Lower leg skin (tissue), 4 donors: Measurements from ENCODE around the gene SCN2B. TPM values are rescaled to one million over a fixed set of nuclear protein-coding genes. Genes with fewer than 3 reads are reported as not detected.

Source experiments
- DNase-seq, 2 donors: peaks; one replicate each; pipeline ENCODE4 v3.0.0-alpha.2; 2019; ENCODE audit warnings: low spot score in 2 of 2
- H3K4me3 ChIP-seq: fragments of 200-600 bp; sonication (generic); 2 replicates; pipeline ENCODE4 v1.5.1; 2017; ENCODE audit warnings: mild to moderate bottlenecking, low read depth; ENCODE audit not compliant: poor library complexity, severe bottlenecking
- POLR2A ChIP-seq, 2 donors: fragments of 450-650 bp; IDR thresholded peaks; one replicate each; pipeline ENCODE4 v1.6.1; 2016 to 2017; ENCODE audit warnings: antibody characterized with exemption in 2 of 2, mild to moderate bottlenecking in 1 of 2, moderate library complexity in 1 of 2
- WGBS, 2 donors: methylation state at CpG; one replicate each; pipeline ENCODE4 v1.1.5; 2018; 5-methylcytosine and 5-hydroxymethylcytosine counted together
- intact Hi-C: fragments of 100-400 bp; cut with DNase I; formaldehyde crosslinking; loops from one replicate; pipeline ENCODE4 v1.15.0; 2023; ENCODE audit warnings: low total_unique reads
- total RNA-seq, 4 donors: library from RNA; depleted of rRNA; stranded (reverse); fragments of >200 nt; gene quantifications; one replicate each; pipeline ENCODE4 v1.1.0, GENCODE V29; 2016
- TF ChIP-seq, protein P1 (sequence below), 3 donors: fragments of 450-650 bp; IDR thresholded peaks; one replicate each; pipeline ENCODE4 v1.5.1; 2016; ENCODE audit warnings: antibody characterized with exemption in 3 of 3, mild to moderate bottlenecking in 3 of 3, moderate library complexity in 2 of 3

The SCN2B gene
- total RNA-seq, 4 donors from 2014 or later, result 0.06 TPM; not detected in 3

DNA sequence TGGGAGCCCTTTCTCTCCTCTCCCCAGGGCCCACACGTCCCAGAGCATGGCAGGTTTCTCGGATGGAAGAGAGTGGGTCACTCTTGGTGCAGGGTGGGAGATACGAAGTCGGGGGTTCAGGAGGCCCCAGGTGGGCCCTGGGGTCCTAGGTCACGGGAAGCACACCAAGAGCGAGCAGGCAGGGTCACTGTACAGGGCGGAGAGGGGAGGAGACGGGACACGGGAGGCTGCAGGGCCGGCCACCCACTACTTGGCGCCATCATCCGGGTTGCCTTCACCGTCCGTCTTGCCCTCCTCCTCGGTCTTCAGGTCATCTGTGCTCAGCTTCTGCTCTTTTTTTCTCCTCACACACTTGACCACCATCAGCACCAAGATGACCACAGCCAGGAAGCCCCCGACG lies 9.8 kb downstream of the SCN2B start:
- no peak for DNase-seq
- intact Hi-C loops, result no loop called here
- 88 to 92% methylated on average over 17 of the region's 17 CpGs for WGBS, 2 donors
- no peak overlapping the region for H3K4me3 ChIP-seq
- no peak for TF ChIP-seq POLR2A (IDR thresholded peaks at IDR 0.05)
- TF ChIP-seq, protein P1, sequence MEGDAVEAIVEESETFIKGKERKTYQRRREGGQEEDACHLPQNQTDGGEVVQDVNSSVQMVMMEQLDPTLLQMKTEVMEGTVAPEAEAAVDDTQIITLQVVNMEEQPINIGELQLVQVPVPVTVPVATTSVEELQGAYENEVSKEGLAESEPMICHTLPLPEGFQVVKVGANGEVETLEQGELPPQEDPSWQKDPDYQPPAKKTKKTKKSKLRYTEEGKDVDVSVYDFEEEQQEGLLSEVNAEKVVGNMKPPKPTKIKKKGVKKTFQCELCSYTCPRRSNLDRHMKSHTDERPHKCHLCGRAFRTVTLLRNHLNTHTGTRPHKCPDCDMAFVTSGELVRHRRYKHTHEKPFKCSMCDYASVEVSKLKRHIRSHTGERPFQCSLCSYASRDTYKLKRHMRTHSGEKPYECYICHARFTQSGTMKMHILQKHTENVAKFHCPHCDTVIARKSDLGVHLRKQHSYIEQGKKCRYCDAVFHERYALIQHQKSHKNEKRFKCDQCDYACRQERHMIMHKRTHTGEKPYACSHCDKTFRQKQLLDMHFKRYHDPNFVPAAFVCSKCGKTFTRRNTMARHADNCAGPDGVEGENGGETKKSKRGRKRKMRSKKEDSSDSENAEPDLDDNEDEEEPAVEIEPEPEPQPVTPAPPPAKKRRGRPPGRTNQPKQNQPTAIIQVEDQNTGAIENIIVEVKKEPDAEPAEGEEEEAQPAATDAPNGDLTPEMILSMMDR (IDR thresholded peaks at IDR 0.05), result no peak

DNA sequence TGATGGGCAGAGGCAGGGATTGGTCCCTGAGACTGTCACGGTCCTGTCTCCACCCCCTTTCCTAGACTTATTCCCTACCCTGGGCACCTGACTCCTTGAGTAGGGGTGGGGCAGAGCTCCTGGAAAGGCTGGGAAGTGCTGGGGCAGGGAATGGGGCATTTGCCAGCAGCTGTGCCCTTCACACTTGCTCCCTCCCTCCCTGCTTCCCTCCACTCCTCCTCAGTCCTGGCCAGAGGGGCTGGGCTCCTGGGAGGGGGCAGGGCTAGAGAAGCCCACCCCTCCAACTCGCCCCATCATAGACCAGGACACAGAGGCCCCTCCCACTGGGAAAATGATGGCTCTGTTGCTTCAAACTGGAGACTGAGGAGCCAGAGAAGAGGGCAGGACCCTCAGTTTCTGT lies 11.6 kb downstream of the SCN2B start:
- intact Hi-C loops, result no loop called here
- H3K4me3 ChIP-seq, result no peak overlapping the region
- DNase-seq, result no peak
- TF ChIP-seq, protein P1 (IDR thresholded peaks at IDR 0.05), result no peak
- no peak for TF ChIP-seq POLR2A (IDR thresholded peaks at IDR 0.05)
- whole genome bisulfite sequencing, 2 donors, result 60 to 71% methylated on average over 2 of the region's 2 CpGs

DNA sequence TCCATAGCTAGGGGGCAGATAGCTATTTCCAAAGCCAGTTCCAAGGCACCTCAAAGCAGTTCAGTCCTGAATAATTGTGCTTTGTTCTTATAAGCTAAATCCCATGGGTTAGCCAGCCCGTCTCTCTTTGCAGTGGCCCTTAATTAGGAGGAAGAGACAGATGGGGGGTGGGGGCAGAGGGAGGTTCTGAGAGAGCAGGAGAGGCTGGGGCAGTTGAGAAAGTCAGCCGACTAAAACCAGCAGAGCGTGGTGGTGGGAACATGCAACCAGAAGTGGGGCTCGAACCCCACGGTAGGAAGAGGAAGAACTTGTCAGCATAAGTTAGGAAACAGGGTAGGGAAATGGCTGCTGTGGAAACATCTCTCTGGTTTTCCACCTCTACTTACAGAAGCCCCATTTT lies 12.9 kb downstream of the SCN2B start:
- WGBS, 2 donors, result 70 to 78% methylated on average over 5 of the region's 5 CpGs

DNA sequence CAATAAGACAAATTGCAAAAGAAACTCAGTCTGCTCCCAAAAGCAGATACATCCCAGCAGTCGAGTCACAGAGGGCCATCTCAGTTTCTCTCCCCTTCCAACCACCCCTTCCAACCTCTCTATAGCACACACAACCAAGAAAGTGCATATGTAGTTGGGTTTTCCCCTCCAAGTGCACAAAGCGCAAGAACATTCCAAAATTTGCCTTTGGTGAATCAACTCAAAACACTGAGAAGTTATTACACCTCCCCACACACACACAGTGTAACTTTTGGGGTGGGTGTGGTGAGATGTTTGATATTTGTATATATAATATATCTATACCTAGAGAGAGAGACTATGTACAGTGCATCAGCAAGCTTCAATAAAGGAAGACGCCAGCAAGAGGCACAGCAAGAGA lies 13.6 kb downstream of the SCN2B start:
- intact Hi-C loops, result no loop called here
- TF ChIP-seq, protein P1 (IDR thresholded peaks at IDR 0.05), result no peak
- TF ChIP-seq POLR2A (IDR thresholded peaks at IDR 0.05), result no peak
- DNase-seq, result no peak
- H3K4me3 ChIP-seq, result no peak overlapping the region
- 81 to 86% methylated on average over 3 of the region's 3 CpGs for WGBS, 2 donors

More for the DNA sequence above, 12.9 kb downstream of the SCN2B start:
- no peak for TF ChIP-seq POLR2A (IDR thresholded peaks at IDR 0.05)
- TF ChIP-seq, protein P1 (IDR thresholded peaks at IDR 0.05), result no peak
- no peak for DNase-seq
- no peak overlapping the region for H3K4me3 ChIP-seq
- intact Hi-C loops, result no loop called here

DNA sequence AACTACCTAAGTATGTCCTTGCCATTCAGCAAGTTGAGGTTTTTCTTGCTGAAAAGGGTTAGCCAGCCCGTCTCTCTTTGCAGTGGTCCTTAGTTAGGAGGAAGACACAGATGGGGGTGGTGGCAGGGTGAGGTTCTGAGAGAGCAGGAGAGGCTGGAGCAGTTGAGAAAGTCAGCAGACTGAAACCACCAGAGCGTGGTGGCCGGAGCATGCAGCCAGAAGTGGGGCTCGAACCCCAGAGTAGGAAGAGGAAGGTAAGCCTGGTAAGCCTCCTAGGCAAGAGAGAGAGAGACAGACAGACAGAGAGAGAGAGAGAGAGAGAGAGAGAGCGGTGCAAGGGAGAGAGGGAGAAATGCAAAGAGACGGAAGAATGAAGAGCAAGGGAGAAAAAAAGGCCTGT lies 14.7 kb downstream of the SCN2B start:
- no peak overlapping the region for H3K4me3 ChIP-seq
- no peak for DNase-seq
- TF ChIP-seq, protein P1 (IDR thresholded peaks at IDR 0.05), result no peak
- no peak for TF ChIP-seq POLR2A (IDR thresholded peaks at IDR 0.05)
- intact Hi-C loops, result no loop called here
- WGBS, 2 donors, result 70 to 74% methylated on average over 6 of the region's 6 CpGs

DNA sequence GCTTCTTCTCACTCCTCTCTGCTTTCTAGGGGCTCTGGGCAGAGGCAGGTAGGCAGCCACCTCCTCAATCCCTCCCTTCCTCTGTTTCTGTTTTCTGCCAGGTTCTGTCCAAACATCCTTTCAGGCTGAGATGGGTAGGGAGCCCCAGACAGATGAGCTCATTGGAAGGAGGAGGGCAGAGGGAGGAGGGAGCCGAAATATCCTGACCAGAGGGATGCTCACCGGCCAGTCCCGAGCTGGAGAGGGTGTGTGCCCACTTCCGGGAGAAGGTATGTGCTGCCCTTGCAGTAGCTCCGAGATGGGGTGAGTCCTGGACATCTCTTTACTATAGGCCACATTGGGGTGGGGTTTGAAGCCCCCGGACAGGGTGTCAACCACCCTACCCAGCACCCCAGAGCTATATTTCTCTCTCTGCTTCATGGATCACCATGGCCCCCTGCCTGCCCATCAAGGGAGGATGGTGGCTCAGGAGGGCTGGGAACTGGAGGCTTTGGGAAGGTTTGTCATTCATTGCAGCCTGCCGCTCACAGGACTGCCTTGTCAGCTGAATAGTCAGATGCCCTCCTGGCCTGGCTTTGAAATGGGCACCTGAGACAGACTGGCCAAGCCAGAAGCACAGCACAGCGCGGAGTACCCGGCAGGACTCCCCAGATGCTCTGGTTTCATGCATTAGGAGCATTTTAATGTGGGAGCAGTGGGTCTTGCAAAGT lies 19.1 kb downstream of the SCN2B start:
- DNase-seq, result no peak

More for the DNA sequence above, 19.1 kb downstream of the SCN2B start:
- H3K4me3 ChIP-seq, result no peak overlapping the region
- intact Hi-C loops, result no loop called here
- 56 to 60% methylated on average over 10 of the region's 10 CpGs for WGBS, 2 donors
- TF ChIP-seq, protein P1 (IDR thresholded peaks at IDR 0.05), result no peak
- no peak for TF ChIP-seq POLR2A (IDR thresholded peaks at IDR 0.05)
